ENCODE measurements around the gene SPDYE1. TPM values are rescaled to one million over a fixed set of nuclear protein-coding genes. Genes with fewer than 3 reads are reported as not detected.
A peak's percentile ranks its signal among the peaks of the same experiment; 100 is the strongest.

SPDYE1 gene
- polyA plus RNA-seq, 6 donors from 2014 or later = 0.16 to 0.31 (median 0.17) TPM; not detected in 3

DNA sequence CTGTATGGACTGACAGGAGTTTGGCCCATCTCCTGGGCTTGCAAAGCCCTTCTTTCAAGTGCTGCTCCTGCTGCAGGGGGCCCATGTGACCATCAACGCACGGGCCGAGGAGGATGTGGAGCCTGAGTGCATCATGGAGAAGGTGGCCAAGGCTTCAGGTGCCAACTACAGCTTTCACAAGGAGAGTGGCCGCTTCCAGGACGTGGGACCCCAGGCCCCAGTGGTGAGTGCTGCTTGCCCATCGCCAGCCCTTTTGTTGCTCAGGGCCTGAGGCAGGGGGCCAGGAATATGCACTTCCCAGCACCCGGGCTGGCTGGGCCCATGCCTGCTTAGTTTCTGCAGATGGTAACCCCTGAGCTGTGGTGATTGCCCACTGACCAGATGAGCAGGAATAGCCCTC is 59.0 kb downstream of the SPDYE1 start:
- peaks cover 7 to 22% of the 10 kb centered on the region in 2 donors for H3K36me3 Mint-ChIP-seq
- H3K27ac Mint-ChIP-seq = peak overlapping the region in 3 of 6 donors; percentile 52 to 96 (median 88)
- ATAC-seq (ENCODE audit: low read depth in 2 of 2) = no peak
- no peaks in the 10 kb centered on the region for H3K27me3 Mint-ChIP-seq
- peaks cover 0 to 1% (median 0%) of the 10 kb centered on the region in 7 donors for H3K9me3 Mint-ChIP-seq
- peak overlapping the region in 2 of 8 donors; percentile 16 to 75 for H3K4me3 Mint-ChIP-seq
- H3K4me1 Mint-ChIP-seq = peaks cover 63 to 84% (median 79%) of the 10 kb centered on the region in 3 donors
- DNase-seq = no peak

DNA sequence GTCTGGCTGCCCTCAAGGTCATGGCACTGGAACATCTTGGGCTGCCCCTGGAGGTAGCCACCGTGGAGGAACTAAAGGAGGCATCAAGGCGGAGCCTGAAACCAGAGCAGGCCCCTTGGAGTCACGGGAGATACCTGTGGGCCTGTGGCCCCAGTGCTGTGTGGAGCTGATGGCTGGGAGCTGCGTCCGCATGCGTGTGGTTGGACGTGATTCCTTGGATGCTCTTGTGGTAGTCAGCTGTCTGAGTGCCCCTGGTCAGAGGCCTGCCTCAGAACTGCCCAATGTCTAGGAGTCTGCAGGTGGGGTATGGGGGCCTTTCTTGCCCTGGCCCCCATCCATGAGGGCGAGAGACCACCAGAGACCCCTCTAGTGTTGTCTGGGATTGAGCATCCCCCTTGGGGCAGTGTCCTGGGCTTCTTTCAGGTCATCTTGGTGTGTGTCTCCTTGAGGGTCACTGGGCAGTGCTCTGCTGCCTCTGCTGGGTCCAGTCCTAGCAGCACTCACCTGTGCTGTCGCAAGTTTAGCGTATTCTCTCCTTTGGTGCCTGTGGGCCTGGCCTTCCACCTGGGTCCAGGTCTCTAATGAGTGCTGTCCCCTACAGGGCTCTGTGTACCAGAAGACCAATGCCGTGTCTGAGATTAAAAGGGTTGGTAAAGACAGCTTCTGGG is 59.6 kb downstream of the SPDYE1 start:
- H3K27ac Mint-ChIP-seq = peak overlapping the region; percentile 27 to 100 (median 98)
- H3K9me3 Mint-ChIP-seq = peaks cover 0 to 1% (median 0%) of the 10 kb centered on the region in 7 donors
- H3K4me3 Mint-ChIP-seq = peak overlapping the region in 7 of 8 donors; percentile 16 to 91 (median 75)
- H3K36me3 Mint-ChIP-seq = peaks cover 7 to 22% of the 10 kb centered on the region in 2 donors
- peaks cover 60 to 78% (median 74%) of the 10 kb centered on the region in 3 donors for H3K4me1 Mint-ChIP-seq
- no peak for DNase-seq
- H3K27me3 Mint-ChIP-seq = no peaks in the 10 kb centered on the region
- ATAC-seq (ENCODE audit: low read depth in 2 of 2) = no peak

DNA sequence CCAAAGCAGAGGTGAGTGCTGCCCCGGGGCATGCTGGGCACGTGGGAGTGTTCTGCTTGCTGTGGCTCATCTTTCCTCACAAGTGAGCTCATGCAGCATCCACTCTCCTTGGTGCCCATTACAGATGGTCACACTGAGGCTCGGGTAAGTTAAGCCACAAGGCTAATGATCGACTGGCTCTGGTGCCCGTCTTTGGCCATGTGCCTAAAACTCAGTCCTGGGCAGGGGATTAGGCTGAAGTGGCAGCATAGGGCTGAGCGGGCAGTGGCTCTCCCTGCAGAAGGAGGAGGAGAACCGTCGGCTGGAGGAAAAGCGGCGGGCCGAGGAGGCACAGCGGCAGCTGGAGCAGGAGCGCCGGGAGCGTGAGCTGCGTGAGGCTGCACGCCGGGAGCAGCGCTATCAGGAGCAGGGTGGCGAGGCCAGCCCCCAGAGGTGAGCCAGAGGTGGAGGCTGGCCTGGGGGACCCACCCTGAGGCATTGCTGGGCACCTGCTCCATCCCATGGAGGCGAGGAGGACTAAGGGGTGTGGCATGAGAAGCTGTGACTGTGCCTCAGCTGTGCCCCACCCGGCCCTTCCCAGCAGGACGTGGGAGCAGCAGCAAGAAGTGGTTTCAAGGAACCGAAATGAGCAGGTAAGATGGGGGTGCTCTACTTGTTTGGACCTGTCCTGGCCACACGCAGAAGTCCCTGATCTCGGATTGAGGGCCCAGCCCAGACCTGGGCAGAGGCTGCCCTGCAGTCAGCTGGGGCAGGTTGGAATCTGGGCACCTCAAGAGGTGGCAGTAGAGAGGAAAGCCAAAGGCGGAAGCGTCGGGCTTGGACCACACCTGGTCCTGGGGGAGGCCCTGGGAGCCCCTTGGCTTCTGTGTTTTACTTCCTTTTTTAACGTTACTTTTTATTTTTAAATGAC is 60.4 kb downstream of the SPDYE1 start:
- H3K9me3 Mint-ChIP-seq = peaks cover 0 to 1% (median 0%) of the 10 kb centered on the region in 7 donors
- peaks cover 7 to 22% of the 10 kb centered on the region in 2 donors for H3K36me3 Mint-ChIP-seq
- H3K4me1 Mint-ChIP-seq = peaks cover 62 to 75% (median 66%) of the 10 kb centered on the region in 3 donors
- H3K27me3 Mint-ChIP-seq = no peaks in the 10 kb centered on the region
- H3K27ac Mint-ChIP-seq = peak overlapping the region; percentile 96 to 100 (median 100)
- peak overlapping the region; percentile 2 to 91 (median 86) for H3K4me3 Mint-ChIP-seq
- DNase-seq (peak; percentile 76), ATAC-seq (ENCODE audit: low read depth in 2 of 2) (peak; percentile 66 to 72)

DNA sequence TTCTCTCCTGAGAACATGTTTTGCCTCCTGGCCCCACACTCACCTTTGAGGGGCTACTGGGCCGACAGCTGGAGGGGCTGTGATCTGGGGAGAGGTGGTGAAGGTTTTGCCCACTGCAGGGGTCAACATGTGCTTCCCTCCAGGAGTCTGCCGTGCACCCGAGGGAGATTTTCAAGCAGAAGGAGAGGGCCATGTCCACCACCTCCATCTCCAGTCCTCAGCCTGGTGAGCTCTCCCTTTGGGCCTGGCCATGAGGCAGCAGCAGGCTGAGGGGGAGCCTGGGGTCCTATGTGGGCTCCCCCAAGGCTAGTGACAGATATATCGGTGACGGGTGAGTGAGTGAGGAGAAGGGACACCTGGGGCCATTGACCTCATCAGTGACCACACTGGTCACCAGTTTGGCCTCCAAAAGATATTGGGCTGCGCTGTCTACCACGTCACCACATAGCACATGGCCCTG is 61.1 kb downstream of the SPDYE1 start:
- H3K4me1 Mint-ChIP-seq = peaks cover 62 to 81% (median 66%) of the 10 kb centered on the region in 3 donors
- peaks cover 7 to 22% of the 10 kb centered on the region in 2 donors for H3K36me3 Mint-ChIP-seq
- peak overlapping the region; percentile 2 to 91 (median 86) for H3K4me3 Mint-ChIP-seq
- peaks cover 0 to 1% (median 0%) of the 10 kb centered on the region in 7 donors for H3K9me3 Mint-ChIP-seq
- no peaks in the 10 kb centered on the region for H3K27me3 Mint-ChIP-seq
- peak overlapping the region; percentile 96 to 100 (median 100) for H3K27ac Mint-ChIP-seq
- DNase-seq (no peak), ATAC-seq (ENCODE audit: low read depth in 2 of 2) (peak; percentile 20 to 27)

DNA sequence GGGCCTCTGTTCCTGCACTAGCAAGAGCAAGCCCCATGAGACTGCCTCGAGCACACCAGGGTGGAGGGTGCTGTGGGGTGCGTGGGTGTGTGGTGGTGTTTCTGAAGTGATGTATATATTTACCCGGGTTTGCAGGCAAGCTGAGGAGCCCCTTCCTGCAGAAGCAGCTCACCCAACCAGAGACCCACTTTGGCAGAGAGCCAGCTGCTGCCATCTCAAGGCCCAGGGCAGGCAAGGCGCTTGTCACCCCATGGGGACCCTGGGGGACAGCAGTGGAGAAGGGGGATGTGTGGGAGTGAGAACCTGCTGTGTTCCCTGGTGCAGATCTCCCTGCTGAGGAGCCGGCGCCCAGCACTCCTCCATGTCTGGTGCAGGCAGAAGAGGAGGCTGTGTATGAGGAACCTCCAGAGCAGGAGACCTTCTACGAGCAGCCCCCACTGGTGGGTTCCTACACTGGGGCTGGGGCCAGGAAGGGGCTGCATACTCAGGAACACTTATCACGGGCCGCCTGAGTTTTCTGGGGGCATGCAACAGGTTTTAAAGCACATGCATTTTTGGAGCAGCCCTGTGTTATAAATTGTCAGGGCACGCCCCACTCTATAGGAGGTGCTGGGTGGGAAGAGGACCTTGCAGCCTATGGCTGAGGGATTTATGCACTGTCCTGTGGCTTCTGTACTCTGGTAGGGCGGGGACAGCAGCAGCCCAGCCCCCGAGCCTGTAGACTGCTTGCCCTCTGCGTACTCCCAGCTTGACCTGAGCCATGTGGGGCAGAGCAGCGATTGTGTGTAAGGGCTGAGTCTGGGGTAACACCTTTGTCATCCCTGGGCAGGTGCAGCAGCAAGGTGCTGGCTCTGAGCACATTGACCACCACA is 61.8 kb downstream of the SPDYE1 start:
- ATAC-seq (ENCODE audit: low read depth in 2 of 2) (peak; percentile 88 to 89), DNase-seq (peak; percentile 88)
- Mint-ChIP-seq H3K36me3 (peaks cover 7 to 22% of the 10 kb centered on the region in 2 donors), H3K4me1 (peaks cover 62 to 80% (median 66%) of the 10 kb centered on the region in 3 donors), H3K9me3 (peaks cover 0 to 1% (median 0%) of the 10 kb centered on the region in 7 donors), H3K4me3 (peak overlapping the region; percentile 2 to 91 (median 82)), H3K27ac (peak overlapping the region; percentile 96 to 100 (median 100)), H3K27me3 (no peaks in the 10 kb centered on the region)

Other genes with a start within 250 kb of the SPDYE1 start
- 10 to 100 TPM in 3 of 6 donors, 1 to 10 TPM in 3; 3.5 to 15.9 (median 9.5) TPM for gene BLVRA, start 239.2 kb upstream of the SPDYE1 start, polyA plus RNA-seq (ENCODE audit: low read depth in 6 of 6)
- gene MRPS24, start 128.4 kb upstream of the SPDYE1 start, polyA plus RNA-seq (ENCODE audit: low read depth in 6 of 6) = 100 to 1,000 TPM; 114 to 144 (median 132) TPM
- 10 to 100 TPM; 13.5 to 24.0 (median 21.2) TPM for gene URGCP, start 91.3 kb upstream of the SPDYE1 start, polyA plus RNA-seq (ENCODE audit: low read depth in 6 of 6)
- 10 to 100 TPM in 4 of 6 donors, 1 to 10 TPM in 2; 7.8 to 20.8 (median 11.1) TPM for gene UBE2D4, start 71.5 kb upstream of the SPDYE1 start, polyA plus RNA-seq (ENCODE audit: low read depth in 6 of 6)
- 100 to 1,000 TPM; 226 to 512 (median 348) TPM for gene DBNL, start 46.8 kb downstream of the SPDYE1 start, polyA plus RNA-seq (ENCODE audit: low read depth in 6 of 6)
- not detected for gene PGAM2, start 67.7 kb downstream of the SPDYE1 start, polyA plus RNA-seq (ENCODE audit: low read depth in 6 of 6)
- 10 to 100 TPM; 26.3 to 53.0 (median 31.4) TPM for gene POLM, start 84.6 kb downstream of the SPDYE1 start, polyA plus RNA-seq (ENCODE audit: low read depth in 6 of 6)
- gene AEBP1, start 106.4 kb downstream of the SPDYE1 start, polyA plus RNA-seq (ENCODE audit: low read depth in 6 of 6) = 10 to 100 TPM in 1 of 6 donors, 1 to 10 TPM in 5; 1.9 to 18.5 (median 4.1) TPM
- gene POLD2, start 125.7 kb downstream of the SPDYE1 start, polyA plus RNA-seq (ENCODE audit: low read depth in 6 of 6) = 100 to 1,000 TPM in 2 of 6 donors, 10 to 100 TPM in 4; 80.6 to 128 (median 88.6) TPM
- not detected for gene MYL7, start 143.4 kb downstream of the SPDYE1 start, polyA plus RNA-seq (ENCODE audit: low read depth in 6 of 6)
- gene GCK, start 191.5 kb downstream of the SPDYE1 start, polyA plus RNA-seq (ENCODE audit: low read depth in 6 of 6) = 1 to 10 TPM in 2 of 6 donors, under 1 TPM in 4; 0.29 to 4.5 (median 0.45) TPM
- gene YKT6, start 203.1 kb downstream of the SPDYE1 start, polyA plus RNA-seq (ENCODE audit: low read depth in 6 of 6) = 10 to 100 TPM; 21.5 to 41.9 (median 31.0) TPM

Measured in naive B cell (primary cell).